ENCODE results near the gene ALOX15B.
"Not testable (repeated sequence)": the region's sequence is repeated elsewhere in the genome, so short reads cannot be mapped to it uniquely, and the experiment has no call there.

ALOX15B gene

DNA sequence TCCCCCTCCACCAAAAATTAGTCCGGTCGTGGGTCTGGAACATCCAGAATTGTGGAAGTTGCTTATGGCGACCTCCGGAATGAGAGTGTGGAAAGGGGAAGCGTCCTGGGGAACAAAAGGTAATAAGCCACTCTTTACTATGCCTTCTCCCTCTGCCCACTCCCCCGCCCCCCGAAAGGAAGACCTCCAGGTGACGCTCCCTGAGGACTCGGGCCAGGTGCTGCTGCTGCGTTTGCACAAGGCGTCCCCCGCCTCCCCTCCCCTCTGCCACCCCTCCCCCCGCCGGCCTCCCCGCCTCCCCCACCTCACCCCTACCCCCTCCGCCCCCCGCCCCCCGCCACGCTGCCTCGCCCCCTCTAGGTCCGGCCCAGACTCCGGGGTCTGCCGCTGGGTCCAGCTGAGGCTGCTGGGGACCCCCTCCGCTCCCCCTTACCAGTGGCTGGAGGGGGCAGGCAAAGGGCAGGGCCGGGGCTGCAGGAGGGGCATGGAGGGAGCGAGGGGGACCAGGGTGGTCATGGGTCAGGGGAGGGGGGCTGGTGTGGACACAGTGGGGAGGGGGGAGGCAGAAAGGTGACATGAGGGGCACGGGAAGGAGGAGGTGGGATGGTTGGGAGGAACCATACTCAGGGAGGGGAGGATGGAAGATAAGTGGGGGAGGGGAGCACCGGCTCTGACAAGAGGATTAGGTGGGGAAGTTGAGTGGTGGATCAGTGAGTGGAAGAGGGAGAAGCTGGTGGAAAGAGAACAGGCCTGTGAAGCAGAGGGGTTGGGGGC, 25.1 kb downstream of the ALOX15B start:
- DNase-seq, result no peak

DNA sequence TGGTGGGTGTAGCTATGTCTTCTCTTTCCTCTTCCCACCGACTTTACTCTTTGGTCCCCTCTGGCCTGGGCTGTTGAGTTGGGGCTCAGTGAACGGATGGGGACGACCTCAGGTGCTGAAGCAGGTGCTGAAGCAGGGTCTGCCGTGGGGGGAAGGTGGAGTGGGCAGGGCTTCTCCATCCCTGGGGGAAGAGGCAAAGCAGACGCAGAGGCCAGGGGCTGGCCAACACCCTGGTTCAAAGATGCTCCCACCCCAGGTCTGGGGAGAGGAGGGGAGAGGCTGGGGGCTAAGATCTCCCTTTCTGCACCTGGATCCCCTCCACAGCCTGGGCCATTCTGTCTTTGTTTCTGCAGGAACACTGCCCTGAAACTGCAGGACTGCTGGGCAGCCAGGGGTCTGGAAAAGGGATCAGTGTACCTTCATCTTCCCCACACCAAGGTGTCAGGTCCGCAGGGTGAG, 25.7 kb downstream of the ALOX15B start:
- DNase-seq, result no peak

DNA sequence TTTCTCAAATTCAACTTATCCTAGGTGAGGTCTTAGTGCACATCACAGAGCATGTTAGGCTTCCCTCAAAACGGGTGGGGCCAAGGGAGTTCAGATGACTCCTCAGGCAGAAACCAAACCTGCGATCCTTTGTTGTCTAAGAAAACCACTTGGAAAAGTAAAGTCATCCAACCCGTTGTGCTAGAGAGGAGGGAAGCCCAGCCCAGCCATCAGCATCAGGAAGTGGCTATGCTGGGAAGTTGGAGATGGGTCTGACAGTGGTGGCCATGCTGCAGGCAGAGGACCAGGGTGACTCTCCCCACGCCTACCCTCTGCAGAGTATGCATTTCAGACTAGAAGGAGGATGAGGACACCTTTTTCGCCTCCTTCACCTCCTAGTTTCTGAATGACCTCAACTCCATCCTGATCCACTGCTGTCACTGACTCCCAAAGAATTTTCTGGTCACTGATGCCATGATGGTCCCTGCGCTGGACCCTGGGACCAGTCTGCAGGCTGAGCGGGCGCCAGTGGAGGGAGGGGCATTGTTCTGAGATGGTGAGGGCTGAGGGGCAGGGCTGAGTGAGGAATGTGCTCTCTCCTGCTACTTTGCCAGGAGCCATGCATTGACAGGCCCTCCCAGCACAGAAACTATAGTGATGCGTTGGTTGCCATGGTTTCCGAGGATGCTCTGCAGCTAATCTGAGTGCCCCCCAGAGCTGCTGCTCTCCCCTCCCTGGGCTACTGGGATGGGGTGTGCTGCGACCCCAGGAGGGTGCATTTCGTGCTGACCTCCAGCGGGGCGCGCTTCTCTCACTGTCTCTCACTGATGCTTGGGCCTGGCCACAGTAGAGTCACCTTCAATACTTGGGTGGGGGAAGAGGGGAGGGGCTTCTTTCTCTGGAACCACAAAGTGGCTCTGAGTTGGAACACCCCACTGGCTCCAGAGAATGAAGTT, 28.2 kb downstream of the ALOX15B start:
- no peak for DNase-seq

DNA sequence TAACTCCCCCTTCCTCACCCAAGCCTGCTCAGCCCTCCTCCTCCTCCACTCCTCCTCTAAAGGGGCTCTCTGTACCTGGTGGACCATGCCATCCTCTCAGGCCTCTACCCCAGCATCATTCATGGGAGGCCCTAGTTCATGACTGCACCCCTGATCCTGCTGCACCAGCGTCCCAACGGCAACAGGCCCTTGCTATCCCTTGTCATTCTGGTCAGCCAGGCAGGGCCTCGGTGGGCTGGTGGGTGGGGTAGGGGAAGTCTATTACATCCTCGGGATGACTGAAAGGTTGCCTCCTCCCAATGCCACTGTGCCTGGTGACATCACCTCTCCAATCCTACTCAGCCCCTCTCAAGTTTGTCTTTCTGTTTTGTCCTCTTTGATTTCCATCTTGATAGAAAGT, 28.9 kb downstream of the ALOX15B start:
- no peak for DNase-seq

DNA sequence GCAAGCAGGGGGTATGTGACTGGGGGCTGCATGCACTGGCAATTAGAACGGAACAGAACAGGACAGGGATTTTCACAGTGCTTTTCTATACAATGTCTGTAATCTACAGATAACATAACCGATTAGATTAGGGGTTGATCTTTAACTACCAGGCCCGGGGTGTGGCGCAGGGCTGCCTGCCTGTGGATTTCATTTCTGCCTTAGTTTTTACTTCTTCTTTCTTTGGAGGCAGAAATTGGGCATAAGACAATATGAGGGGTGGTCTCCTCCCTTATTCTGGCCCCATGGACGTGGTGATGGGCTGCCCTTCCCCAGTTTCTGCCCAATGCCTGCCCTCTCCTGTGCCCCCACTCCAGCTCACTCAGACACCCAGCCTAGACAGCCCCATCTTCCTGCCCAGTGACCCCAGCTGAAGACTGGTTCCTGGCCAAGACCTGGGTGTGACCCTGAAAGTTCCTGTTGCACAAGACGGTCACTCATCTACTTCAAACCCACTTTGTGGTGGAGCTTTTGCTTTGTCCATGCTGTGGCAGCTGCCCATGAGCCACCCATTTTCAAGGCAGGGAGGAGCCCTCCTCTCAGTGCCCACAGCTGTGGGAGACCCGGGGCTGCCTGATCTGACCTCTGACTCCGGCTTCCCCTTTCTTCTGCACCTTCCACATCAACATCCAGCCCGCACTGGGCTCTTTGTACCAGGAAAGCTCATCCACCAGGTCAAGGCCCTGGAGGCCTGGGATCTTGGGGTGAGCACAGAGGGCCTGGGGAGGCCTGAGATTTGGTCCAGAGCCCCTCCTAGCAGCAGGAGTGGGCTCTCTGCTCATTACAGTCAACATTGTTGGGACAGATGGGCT, 30.1 kb downstream of the ALOX15B start:
- no peak for DNase-seq

DNA sequence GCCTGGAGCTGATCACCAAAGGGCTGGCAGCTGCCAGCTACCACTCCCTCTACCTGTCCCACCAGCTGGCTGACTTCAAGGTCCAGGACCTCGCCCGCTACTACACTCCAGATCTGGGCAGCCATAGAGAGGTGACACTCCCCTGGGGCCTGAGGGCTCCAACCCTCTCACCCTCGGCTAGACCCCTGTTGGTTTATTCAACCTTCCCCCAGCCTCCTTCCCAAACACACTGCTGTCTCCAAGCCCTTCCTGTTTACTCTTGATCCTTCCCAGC, 30.7 kb downstream of the ALOX15B start:
- no peak for DNase-seq

DNA sequence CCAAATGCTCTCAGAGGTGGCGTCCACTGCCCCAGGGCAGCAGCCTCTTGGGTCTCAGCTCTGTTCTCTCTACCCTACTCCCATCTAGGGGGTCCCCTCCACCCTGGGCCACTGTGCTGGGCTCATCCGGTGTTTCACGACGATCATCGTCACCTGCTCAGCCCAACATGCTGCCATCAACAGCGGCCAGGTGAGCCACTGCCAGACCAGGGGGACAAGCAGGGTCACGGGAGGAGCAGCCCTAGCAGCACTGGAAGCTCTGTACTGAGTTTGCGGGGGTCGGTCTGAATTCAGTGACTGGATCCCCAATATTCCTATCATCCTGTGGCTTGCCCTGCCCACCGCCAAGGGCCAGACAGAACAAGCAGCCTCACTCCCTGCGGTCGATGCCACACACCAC, 32.6 kb downstream of the ALOX15B start:
- no peak for DNase-seq

DNA sequence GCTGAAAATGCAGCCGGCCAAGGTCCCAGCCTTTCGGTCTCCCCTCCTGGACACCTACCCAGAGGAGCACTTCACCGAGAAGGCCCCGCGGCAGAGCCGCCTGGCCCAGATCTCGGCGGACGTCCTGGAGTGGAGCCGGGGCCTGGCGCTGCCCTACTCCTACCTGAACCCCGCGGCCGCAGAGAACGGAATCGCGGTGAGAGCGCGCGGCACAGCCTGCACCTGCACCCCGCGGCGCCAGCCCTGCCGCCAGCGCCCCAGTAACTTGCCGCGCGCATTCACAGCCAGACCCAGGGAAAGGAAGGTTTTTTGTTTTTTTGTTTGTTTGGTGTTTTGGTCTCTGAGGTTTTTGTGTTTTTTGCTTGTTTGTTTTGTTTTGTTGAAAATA, 33.5 kb downstream of the ALOX15B start:
- DNase-seq, result no peak

DNA sequence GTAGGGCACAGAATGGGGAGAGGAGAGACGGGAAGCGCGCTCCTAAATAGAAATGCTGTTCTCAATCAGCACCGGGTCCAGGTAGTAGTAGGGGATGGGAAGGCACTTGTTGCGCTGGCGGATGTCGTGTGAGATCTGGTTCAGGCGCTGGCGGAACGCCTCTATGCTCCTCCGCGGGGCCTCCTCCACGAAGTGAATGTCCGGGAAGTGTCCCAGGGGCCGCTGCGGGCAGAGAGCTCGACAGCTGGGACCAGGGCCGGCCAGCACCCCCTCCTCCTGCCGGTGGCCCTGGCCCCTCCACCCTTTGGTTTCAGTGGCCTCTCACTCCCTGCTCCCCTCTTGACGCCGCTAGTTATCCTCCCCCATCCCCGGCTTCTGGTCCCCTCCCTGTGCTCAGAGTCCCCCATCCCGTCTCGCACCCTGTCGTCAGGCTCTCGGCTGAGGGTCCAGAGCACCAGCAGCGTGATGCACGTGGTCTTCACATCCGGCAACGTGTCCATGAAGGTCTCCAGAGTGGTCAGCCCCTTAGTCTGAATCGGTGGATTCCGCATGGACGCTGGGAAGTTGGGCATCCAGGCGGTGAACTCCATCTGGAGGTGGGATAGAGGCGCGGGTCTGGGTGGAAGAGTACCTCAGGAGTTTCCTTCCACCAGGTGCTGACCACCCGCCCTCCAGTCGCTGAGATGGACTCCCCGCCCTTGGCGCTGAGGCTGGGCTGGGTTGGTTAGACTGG, 34.0 kb downstream of the ALOX15B start:
- no peak for DNase-seq

DNA sequence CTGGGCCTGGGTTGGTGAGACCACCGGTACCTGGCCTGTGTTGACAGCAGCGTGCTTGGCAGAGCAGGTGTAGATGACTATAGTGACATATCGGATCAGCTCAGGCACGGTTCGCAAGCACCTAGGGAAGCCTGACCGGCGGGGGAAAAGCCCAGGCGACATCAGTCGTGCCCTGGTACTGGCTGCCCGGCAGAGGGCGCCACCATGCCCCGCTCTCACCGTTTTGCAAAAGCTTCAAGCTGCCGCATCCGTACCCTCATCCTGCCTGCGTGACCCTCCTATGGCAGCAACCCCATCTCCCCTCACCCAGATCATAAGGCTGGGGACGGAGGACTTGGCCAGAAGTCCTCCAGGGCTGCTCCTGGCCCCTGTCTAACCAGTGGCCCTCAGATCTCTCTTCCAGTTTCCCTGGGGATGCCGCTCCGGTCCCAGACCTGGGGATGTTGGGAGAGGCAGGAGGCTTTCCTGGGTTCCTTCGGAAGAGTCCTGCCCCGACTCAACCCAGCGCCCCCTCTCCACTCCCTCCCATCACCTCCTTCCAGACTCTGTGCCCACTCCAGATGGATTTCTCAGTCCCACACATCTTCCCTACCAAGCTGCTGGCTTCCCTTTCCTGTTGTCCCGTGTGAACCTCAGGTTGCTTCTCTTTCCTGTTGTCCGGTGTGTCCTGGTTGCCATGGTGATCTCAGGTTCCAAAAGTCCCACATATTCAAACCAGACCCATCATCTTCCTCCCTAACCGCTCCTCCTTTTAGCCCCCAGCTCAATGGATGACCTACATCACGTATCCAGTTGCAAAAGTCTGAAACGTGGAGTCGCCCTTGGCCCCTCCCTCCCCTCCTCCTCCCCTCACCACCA, 35.0 kb downstream of the ALOX15B start:
- peak; percentile 56 for DNase-seq

DNA sequence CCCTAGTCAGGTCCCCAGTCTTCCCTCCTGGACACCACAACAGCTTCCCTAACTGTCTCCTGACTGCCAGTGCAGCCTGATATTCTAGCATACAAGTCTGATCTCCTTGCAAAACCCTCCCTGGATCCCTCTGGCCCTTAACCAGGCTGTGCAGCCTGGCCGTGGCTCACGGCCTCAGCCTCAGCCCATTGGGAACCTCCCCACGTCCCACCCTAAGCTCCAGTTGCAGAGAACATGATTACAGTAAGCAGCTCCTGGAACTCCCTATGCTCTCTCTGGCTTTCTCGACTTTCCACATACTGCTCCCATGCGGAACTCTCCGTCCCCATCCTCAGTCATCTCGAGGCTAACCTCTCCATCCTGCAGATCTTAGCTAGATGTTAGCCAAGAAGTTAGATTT, 35.7 kb downstream of the ALOX15B start:
- no peak for DNase-seq

DNA sequence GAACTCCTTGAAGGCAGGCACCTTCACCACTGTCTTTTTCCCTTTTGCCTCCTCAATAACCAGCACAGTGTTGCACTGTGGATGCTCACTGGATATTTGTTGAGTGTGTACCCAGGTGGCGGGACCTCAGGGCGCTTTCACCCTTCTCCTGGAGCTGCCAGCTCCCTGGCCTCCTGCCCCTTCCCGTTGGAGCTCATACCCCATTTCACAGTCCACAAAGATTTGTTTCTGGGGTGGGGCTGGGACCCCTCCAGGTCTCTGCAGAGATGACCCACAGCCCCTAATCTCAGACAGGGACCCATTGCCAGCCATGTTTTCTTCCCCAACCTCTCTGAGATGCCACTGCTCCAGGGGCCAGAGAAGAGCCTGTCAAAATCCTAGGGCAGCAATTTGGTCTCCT, 36.2 kb downstream of the ALOX15B start:
- no peak for DNase-seq

DNA sequence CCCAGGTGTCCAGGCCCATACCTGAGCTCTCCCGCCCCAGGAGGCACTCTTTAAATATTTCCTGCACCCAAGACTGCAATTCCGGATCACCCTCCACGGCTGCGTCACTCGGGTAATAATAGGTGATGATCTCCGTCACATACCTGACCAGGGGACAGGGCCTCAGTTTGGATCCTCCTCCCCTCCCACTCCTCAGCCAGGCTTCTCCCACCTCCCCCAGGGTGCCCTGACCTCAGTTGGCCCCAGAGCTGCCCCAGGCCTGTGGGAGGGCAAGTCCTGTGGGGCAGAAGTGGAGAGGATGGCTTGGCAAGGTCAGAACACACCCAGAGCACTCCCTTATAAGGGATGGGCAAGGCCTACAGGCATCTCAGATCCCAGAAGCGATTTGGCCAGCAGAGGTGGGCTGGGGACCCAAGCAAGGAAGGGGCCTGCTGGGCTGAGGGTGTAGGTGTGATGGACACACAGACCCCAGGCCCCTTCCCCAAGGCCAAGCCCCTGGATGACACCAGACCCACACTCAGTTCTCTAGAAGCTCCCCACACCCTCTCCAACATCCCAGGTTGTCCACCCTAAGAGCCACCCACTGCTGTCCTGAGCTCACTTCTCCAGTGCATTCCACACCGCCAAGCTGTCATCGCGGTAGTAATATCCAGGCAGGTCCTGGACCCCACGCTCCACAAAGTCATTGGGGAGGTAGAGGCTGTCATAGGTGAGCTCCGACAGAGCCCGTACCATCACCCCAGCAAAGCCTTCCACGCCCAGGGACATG, 36.9 kb downstream of the ALOX15B start:
- no peak for DNase-seq

DNA sequence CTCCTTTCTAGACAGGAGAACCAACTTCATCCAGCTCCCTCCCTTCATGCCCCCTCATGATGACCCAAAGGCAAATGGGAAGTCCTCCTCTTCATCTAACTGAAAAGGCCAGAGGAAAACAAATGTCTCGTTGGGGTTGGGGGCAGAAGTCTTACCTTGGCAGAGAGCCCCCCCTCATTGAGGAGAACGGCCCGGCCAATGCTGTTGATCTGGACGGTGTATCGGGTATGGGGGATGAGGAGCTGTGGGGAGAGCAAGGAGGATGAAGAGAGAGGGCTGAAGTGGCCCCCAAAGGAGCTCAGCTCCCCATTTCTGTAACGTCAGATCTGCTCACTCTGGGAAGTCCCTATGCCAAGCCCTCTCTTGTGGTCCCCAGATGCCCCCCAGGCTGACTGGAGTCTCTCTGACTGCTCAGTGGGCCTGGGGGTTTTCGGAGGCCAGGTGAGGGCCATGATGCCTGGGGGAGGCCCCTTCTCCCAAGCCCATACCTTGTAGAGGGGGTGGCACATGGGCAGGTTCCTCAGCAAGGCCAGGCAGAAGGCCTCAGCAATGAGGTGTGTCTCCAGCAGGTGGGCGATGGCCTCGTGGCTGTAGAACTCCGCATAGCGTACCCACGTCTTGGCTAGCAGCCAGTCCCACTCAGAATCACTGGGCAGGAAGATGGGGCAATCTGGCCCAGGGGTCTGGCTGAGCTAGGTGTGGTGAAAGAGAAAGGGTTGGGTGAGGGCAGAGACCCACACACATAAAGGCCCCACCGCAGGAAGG, 37.8 kb downstream of the ALOX15B start:
- no peak for DNase-seq

DNA sequence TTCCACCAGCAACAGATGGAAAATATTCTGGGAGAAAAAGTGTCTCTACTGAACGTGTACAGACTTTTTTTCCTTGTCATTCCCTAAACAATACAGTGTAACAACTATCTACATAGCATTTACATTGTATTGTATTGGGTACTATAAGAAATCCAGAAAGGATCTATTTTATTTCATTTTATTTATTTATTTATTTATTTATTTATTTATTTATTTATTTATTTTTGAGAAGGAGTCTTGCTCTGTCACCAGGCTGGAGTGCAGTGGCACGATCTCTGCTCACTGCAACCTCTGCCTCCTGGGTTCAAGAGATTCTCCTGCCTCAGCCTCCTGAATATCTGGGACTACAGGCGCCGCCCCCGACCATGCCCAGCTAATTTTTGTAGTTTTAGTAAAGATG, 39.1 kb downstream of the ALOX15B start:
- DNase-seq, result not testable (repeated sequence)

DNA sequence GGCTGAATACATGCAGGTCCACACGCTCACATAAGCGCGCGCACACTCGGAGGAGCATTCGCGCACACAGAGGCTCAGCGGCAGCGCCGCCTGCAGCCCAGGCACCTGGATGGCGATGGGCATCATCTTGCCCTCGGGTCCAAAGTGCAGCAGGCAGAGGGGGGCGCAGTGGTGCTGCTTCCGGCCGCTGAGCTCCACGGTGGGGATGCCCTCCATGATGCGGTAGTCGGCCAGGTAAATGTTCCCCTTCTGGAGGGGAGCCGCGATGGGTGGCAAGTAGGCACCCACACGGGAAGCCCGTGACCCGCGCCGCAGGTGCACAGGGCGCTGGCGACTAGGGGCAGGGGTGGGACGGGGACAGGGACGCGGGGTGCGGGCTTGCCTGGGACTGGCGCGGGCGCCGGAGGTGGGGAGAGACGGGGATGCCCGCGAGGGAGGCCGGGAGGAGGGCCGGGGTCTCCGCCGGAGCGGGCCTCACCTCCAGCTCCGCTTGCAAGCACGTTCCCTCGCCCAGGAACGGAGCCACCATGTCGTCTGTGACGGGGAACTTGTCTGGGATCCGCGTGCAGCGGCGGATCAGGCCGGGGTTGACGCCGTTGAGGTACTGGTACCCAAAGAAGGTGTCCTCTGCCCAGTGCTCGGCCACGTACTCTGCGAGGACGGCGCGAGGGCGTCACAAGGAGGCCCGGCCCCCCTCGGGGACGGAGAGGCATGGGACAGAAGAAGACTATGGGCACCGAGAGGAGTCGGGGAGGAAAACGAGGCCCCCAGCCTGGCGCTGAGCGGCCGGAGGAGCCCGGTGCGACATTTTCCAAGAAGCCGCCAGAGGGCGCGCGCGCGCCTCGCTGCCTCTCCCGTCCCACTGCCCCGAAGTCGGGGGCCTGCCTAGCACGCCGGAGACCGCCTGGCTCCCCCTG, 40.7 kb downstream of the ALOX15B start:
- peak; percentile 88 for DNase-seq

DNA sequence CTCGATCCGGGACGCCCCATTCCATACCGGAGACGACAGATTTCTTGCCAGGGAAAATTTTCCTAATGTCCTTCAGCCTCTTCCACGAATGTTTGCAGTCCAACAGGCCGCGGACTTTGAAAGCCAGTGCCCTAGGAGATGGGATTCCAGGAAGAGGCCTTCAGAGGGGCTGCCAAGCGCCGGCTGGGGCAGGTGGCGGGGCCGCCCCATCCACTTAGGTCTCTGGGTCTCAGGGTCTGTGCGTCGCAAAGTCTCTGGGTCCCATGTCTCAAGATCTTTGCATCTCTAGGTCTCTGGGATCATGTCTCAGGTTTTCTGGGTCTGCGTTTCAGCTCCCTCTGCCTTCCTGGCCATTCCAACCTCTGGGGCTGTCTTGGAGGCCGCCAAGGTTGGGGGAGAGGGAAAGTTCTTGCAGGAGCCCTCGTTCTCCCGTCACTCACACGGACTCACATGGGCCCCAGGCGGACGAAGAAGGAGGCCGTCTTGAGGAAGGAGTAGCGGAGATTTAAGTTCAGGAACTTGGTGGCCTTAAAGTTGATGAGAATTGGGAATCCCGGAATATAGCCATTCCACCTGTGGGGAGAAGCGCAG, 41.4 kb downstream of the ALOX15B start:
- DNase-seq, result no peak

DNA sequence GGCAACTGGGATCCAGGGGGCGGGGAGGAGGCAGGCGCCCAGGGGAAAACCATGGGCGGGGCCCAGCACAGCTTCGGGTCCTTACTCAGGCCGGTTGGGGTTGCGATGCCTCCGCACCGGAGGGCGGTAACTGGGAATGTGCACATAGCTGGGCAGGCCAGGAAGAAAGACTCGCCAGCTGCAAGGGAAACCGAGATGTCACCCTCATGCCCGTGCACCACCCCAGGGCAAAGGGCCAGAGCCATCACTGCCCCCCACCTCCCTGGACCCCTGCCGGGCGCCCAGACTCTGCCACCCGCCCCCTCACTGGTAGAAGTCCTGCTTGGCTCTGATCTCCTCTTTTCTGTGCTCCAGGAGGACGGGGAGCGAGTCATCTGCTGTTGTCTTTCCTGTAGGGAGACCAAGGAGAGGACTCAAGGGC, 42.0 kb downstream of the ALOX15B start:
- DNase-seq, result no peak

DNA sequence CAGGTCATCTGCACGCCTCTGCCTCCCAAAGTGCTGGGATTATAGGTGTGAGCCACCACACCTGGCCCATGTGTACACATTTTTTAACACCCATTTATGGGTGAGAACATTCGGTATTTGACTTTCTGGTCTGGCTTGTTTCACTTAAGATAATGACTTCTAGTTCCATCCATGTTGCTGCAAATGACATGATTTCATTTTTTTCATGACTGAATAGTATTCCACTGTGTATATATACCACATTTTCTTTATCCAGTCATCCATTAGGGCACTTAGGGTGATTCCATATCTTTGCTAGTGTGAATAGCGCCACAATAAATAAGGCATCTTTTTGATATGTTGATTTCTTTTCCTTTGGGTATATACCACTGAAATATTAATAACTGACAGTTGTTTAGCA, 43.0 kb downstream of the ALOX15B start:
- no peak for DNase-seq
